Heart left ventricle (tissue), 16 donors: ENCODE measurements around the gene PRODH2. TPM values are rescaled to one million over a fixed set of nuclear protein-coding genes. Genes with fewer than 3 reads are reported as not detected.

ENCODE experiments used
- ATAC-seq, 4 donors: fragments of 200-7000 bp; cut with Tn5 transposase; one replicate each; pipeline ENCODE4 v1.9.1; 2020 to 2022; ENCODE audit warnings: moderate library complexity in 4 of 4, mild to moderate bottlenecking in 3 of 4, moderate number of reproducible peaks in 1 of 4
- DNase-seq, 5 donors: peaks; one replicate each; pipeline ENCODE4 v3.0.0-alpha.2; 2020
- H3K27ac ChIP-seq, 12 donors: fragments of 200-600 bp; sonication (generic) in 4 of 12; one replicate each; pipeline versions ENCODE4 v1.5.0 to v1.8.0; 2016 to 2022; ENCODE audit warnings: mild to moderate bottlenecking in 2 of 12
- H3K27me3 ChIP-seq, 9 donors: fragments of 200-600 bp; sonication (generic) in 2 of 9; one replicate each; pipeline versions ENCODE4 v1.5.1 to v1.8.0; 2016 to 2022; ENCODE audit warnings: mild to moderate bottlenecking in 3 of 9
- H3K36me3 ChIP-seq, 9 donors: fragments of 200-600 bp; sonication (generic) in 2 of 9; one replicate each; pipeline versions ENCODE4 v1.5.0 to v1.8.0; 2018 to 2022; ENCODE audit warnings: mild to moderate bottlenecking in 2 of 9
- H3K4me1 ChIP-seq, 12 donors: fragments of 200-600 bp; sonication (generic) in 4 of 12; one replicate each; pipeline versions ENCODE4 v1.5.0 to v1.8.0; 2016 to 2022; ENCODE audit warnings: mild to moderate bottlenecking in 3 of 12
- H3K4me3 ChIP-seq, 12 donors: fragments of 200-600 bp; sonication (generic) in 4 of 12; one replicate each; pipeline versions ENCODE4 v1.5.0 to v1.8.0; 2017 to 2022; ENCODE audit warnings: mild to moderate bottlenecking in 9 of 12, moderate library complexity in 4 of 12
- H3K9me3 ChIP-seq, 12 donors: fragments of 200-600 bp; sonication (generic) in 4 of 12; one replicate each; pipeline versions ENCODE4 v1.5.0 to v1.8.0; 2016 to 2022; ENCODE audit warnings: mild to moderate bottlenecking in 1 of 12
- POLR2A ChIP-seq, 2 donors: fragments of 450-650 bp; IDR thresholded peaks; one replicate each; pipeline ENCODE4 v1.6.1; 2017; ENCODE audit warnings: antibody characterized with exemption in 2 of 2, mild to moderate bottlenecking in 2 of 2, moderate library complexity in 2 of 2
- WGBS, 4 donors: extraction: QIAGEN DNeasy Blood & Tissue Kit in 2 of 4; methylation state at CpG; one replicate each; pipeline versions ENCODE4 v1.1.5 to v1.1.7; 2013 to 2018; 5-methylcytosine and 5-hydroxymethylcytosine counted together
- intact Hi-C, 10 donors: fragments of 100-400 bp; cut with DNase I; formaldehyde crosslinking; loops; one replicate each; pipeline versions ENCODE4 v1.11.1 to v1.14.2; 2022
- polyA plus RNA-seq, 2 donors: library from polyadenylated mRNA; stranded (reverse); fragments of 200-250 nt; gene quantifications; one replicate each; pipeline ENCODE4 v1.2.3, GENCODE V29; 2013
- total RNA-seq, 9 donors: library from RNA; depleted of rRNA in 2 of 9; stranded (reverse); fragments of >200 nt in 2 of 9; fragmentation: NEBNext Ultra II Directional in 3 of 9; extraction: Animal tissue kit (Norgen Biotek cat#: 25700) in 3 of 9; gene quantifications; one replicate each; pipeline versions ENCODE4 v1.1.0 to v1.2.4, GENCODE V29; 2016 to 2023
- TF ChIP-seq, protein P1 (sequence below), 12 donors: fragments of 200-600 bp; sonication (generic) in 4 of 12; IDR thresholded peaks; one replicate each; pipeline versions ENCODE4 v1.5.0 to v1.8.0; 2018 to 2022; ENCODE audit warnings: antibody characterized with exemption in 12 of 12, mild to moderate bottlenecking in 5 of 12
- donor health status: ischemic (EF 13 %, LVEDD 7.1; RV severe dilation, severe dysfunction).
- donor health status: healthy with polysubstance abuse.
- donor health status: DM: no; HTN: yes; CAD: no.
- donor health status: DM: no; HTN: no; CAD: no.
- donor health status: ischemic (EF 25% LVEDD 6.9; RV normal size, moderate dysfunction).
- donor health status: ischemic (EF 25% LVEDD 5.7; RV mildly dilated, moderate dysfunction).
- donor health status: healthy.
- donor health status: DM: yes; HTN: yes; CAD: no.
- donor health status: ischemic (EF 35%, LVEDD 5.7; RV mildly dilated, moderate dysfunction).
- donor health status: nonischemic (EF 11% LVEDD 7.7; RV severe dilation, severe dysfunction).
- donor health status: DM: yes; HTN: yes; CAD: no.
- donor health status: PGD.
- donor health status: ischemic (EF 29% LVEDD 5.4; RV normal size, mild dysfunction).
- donor health status: nonischemic (EF 23%, LVEDD 6.1; RV moderate dilation, normal function).

PRODH2 gene
- total and polyA plus RNA-seq, 11 donors = not detected

DNA sequence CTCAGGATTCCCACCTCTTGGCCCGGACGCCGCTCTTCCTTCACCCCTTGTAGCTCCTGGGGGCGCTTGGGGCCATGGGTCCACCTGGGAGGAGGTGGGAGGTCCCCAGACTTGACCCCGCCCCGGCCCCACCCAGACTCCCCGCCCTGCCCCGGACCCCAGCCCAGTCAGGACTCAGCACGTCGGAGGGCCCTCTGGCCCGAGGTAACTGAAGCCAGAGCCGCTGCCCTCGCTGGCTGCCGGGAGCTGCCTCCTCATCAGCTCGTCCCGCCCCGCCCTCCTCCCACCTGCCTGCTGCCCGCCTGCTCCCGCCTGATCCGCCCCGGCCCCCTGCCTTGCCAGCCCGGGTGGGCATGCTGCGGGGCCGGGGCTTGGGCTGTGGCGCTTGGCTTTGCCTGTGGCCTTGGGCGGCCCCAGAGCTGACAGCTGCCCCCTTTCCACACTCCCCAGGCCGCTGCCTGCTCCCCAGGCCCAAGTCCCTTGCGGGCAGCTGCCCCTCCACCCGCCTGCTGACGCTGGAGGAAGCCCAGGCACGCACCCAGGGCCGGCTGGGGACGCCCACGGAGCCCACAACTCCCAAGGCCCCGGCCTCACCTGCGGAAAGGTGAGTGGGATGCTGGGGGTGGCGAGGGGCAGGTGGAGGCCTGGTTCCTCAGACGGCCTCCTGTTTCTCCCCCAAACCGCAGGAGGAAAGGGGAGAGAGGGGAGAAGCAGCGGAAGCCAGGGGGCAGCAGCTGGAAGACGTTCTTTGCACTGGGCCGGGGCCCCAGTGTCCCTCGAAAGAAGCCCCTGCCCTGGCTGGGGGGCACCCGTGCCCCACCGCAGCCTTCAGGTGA, 27.9 kb downstream of the PRODH2 start:
- H3K4me3 ChIP-seq = no peak overlapping the region

DNA sequence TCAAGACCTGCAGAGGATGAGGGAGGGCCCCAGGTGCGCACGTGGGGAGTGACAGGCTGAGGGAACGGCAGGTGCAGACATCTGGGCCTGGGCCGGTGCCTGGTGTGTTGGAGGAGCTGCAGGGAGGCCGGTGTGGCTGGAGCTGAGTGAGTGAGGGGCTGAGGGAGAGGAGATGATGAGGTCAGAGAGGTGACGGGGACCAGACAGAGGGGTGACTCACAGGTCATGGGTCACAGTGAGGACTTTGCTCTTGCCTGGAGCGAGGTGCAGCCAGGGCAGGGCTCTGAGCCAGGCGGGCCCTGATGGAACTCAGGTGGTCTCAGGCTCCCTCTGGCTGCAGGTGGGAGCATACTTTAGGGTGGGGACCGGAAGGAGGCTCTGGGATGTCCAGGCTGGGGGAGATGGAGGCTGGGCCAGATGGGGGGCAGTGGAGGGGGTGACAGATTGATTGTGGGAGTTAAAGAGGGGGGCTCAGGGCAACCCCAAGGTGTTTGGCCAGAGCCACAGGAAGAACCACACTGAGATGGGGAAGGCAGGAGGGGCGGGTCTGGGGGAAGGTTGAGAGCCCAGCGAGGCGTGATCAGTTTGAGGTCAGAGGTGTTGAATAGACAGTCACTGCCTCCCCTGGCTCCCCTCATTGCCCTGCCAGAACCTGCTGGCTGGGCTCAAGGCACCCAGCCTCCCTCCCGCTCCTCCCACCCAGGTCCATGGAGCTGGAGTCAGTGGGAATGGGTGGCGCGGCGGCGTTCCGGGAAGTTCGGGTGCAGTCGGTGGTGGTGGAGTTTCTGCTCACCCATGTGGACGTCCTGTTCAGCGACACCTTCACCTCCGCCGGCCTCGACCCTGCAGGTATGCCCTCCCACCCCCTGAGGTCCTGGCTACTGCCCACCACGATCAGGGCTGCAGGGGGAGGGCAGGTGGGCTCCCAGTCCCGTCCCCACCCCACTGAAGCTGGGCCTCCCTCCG, 28.9 kb downstream of the PRODH2 start:
- no peak for TF ChIP-seq POLR2A (IDR thresholded peaks at IDR 0.05)
- TF ChIP-seq, protein P1, sequence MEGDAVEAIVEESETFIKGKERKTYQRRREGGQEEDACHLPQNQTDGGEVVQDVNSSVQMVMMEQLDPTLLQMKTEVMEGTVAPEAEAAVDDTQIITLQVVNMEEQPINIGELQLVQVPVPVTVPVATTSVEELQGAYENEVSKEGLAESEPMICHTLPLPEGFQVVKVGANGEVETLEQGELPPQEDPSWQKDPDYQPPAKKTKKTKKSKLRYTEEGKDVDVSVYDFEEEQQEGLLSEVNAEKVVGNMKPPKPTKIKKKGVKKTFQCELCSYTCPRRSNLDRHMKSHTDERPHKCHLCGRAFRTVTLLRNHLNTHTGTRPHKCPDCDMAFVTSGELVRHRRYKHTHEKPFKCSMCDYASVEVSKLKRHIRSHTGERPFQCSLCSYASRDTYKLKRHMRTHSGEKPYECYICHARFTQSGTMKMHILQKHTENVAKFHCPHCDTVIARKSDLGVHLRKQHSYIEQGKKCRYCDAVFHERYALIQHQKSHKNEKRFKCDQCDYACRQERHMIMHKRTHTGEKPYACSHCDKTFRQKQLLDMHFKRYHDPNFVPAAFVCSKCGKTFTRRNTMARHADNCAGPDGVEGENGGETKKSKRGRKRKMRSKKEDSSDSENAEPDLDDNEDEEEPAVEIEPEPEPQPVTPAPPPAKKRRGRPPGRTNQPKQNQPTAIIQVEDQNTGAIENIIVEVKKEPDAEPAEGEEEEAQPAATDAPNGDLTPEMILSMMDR (IDR thresholded peaks at IDR 0.05) = no peak
- Histone ChIP-seq H3K36me3 (peaks cover 0 to 40% (median 12%) of the 10 kb centered on the region in 9 donors), H3K27me3 (no peaks in the 10 kb centered on the region), H3K9me3 (no peaks in the 10 kb centered on the region), H3K4me1 (no peaks in the 10 kb centered on the region), H3K27ac (no peak overlapping the region), H3K4me3 (no peak overlapping the region)
- DNase-seq (no peak), ATAC-seq (no peak)
- intact Hi-C loops = loop anchor here in 1 of 10 donors (10.0 kb wide), 1 partner anchor 91 kb away; no protein-coding TSS in a partner anchor
- WGBS, 4 donors = 83 to 93% (median 86%) methylated on average over 26 to 28 of the region's 28 CpGs

More for the DNA sequence above, 27.9 kb downstream of the PRODH2 start:
- H3K27ac ChIP-seq = no peak overlapping the region
- TF ChIP-seq, protein P1 (IDR thresholded peaks at IDR 0.05) = no peak
- no peak for TF ChIP-seq POLR2A (IDR thresholded peaks at IDR 0.05)
- intact Hi-C loops = loop anchor here in 1 of 10 donors (10.0 kb wide), 1 partner anchor 90 kb away; no protein-coding TSS in a partner anchor
- H3K27me3 ChIP-seq = no peaks in the 10 kb centered on the region
- 84 to 89% (median 86%) methylated on average over 22 to 45 of the region's 45 CpGs for WGBS, 4 donors
- no peaks in the 10 kb centered on the region for H3K4me1 ChIP-seq
- H3K36me3 ChIP-seq = peaks cover 0 to 39% (median 12%) of the 10 kb centered on the region in 9 donors
- no peak for ATAC-seq
- no peak for DNase-seq
- no peaks in the 10 kb centered on the region for H3K9me3 ChIP-seq

DNA sequence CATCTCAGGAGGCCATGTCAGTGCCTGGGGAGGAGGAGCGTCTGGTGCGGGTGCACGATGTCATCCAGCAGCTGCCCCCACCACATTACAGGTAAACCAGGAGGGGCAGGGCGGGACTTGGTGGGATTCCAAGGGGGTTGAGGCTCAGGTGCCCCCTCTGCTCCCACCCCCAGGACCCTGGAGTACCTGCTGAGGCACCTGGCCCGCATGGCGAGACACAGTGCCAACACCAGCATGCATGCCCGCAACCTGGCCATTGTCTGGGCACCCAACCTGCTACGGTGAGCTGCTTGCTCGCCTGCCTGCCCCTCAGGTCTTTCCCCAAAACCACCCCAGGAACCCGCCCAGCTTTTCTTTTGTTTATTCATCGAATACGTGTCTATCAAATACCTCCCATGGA, 30.1 kb downstream of the PRODH2 start:
- intact Hi-C loops = loop anchor here in 1 of 10 donors (10.0 kb wide), 1 partner anchor 92 kb away; no protein-coding TSS in a partner anchor
- no peak overlapping the region for H3K27ac ChIP-seq

More for the DNA sequence above, 30.1 kb downstream of the PRODH2 start:
- no peaks in the 10 kb centered on the region for H3K4me1 ChIP-seq
- no peaks in the 10 kb centered on the region for H3K9me3 ChIP-seq
- no peak for ATAC-seq
- H3K27me3 ChIP-seq = no peaks in the 10 kb centered on the region
- H3K4me3 ChIP-seq = no peak overlapping the region
- DNase-seq = no peak
- peaks cover 0 to 46% (median 12%) of the 10 kb centered on the region in 9 donors for H3K36me3 ChIP-seq
- 91 to 98% (median 97%) methylated on average over 12 of the region's 12 CpGs for WGBS, 4 donors
- TF ChIP-seq, protein P1 (IDR thresholded peaks at IDR 0.05) = no peak
- no peak for TF ChIP-seq POLR2A (IDR thresholded peaks at IDR 0.05)
